K562 (cell line): ENCODE measurements around the gene GAL3ST1. TPM values are rescaled to one million over a fixed set of nuclear protein-coding genes. Genes with fewer than 3 reads are reported as not detected.
A peak's percentile ranks its signal among the peaks of the same experiment; 100 is the strongest.

ENCODE experiments used
- ATAC-seq: fragments of 200-7000 bp; cut with Tn5 transposase; 3 replicates; pipeline ENCODE4 v1.9.1; 2020; ENCODE audit warnings: moderate library complexity
- BruUV-seq: library from RNA; stranded (reverse); fragments of 400-500 nt; replicated peaks from 2 replicates; lab custom pipeline; 2021; lab: Mats Ljungman, UMichigan
- CTCF ChIA-PET: fragments of 300-600 bp; formaldehyde crosslinking; extraction: SDS; loops from one replicate; lab custom pipeline; 2021; ENCODE audit warnings: low intra/inter-chr PET ratio; lab: Yijun Ruan, JAX
- POLR2A ChIA-PET: fragments of 300-600, 350-650 bp; sonication (Branson Sonifier 250); formaldehyde crosslinking; extraction: SDS; loops from one replicate; lab custom pipeline; 2021; ENCODE audit warnings: antibody characterized with exemption, inconsistent platforms; lab: Yijun Ruan, JAX
- DNase-seq, 4 experiments: peaks; one replicate each; pipeline versions ENCODE4 v3.0.0 to v3.0.0-alpha.2; 2011 to 2018; ENCODE audit warnings: low spot score in 3 of 4, mixed read lengths in 3 of 4; ENCODE audit errors: extremely low read depth in 1 of 4
- FAIRE-seq: peaks from 2 replicates; lab custom pipeline; 2011; peaks lifted over from hg19 to GRCh38; lab: Jason Lieb, UNC
- H2AFZ ChIP-seq: 2 replicates; pipeline ENCODE4 v1.6.0; 2011; ENCODE audit warnings: low read depth, low read length, control low read depth, inconsistent platforms
- H3K27ac ChIP-seq: fragments of 200-600 bp; 3 replicates; pipeline ENCODE4 v1.8.0; 2011; ENCODE audit warnings: low read depth, mild to moderate bottlenecking, control low read depth, inconsistent platforms, low read length, moderate library complexity, mixed read lengths; ENCODE audit errors: extremely low read depth
- H3K27me3 ChIP-seq, 2 experiments: fragments of 300-600 bp in 1 of 2; 2 replicates in 1 of 2; 3 replicates in 1 of 2; pipeline versions ENCODE4 v1.6.0 to v1.8.0; 2011; ENCODE audit warnings: inconsistent platforms in 2 of 2, low read length in 2 of 2, mild to moderate bottlenecking in 1 of 2, mixed read lengths in 1 of 2, moderate library complexity in 1 of 2; ENCODE audit not compliant: control insufficient read depth in 2 of 2, insufficient read depth in 2 of 2
- H3K36me3 ChIP-seq: fragments of 300-600 bp; 3 replicates; pipeline ENCODE4 v1.8.0; 2011; ENCODE audit warnings: mild to moderate bottlenecking, low read length, inconsistent platforms; ENCODE audit not compliant: control insufficient read depth, insufficient read depth
- H3K4me1 ChIP-seq, 2 experiments: fragments of 200-600 bp in 1 of 2; replicated peaks in 1 of 2; 2 replicates in 1 of 2; 3 replicates in 1 of 2; pipeline versions ENCODE4 v1.5.1 to v1.8.0; 2011; ENCODE audit warnings: inconsistent platforms in 2 of 2, low read length in 2 of 2, mild to moderate bottlenecking in 1 of 2, mixed read lengths in 1 of 2, moderate library complexity in 1 of 2; ENCODE audit not compliant: control insufficient read depth in 2 of 2, insufficient read depth in 2 of 2
- H3K4me2 ChIP-seq: 2 replicates; pipeline ENCODE4 v1.6.1; 2011; ENCODE audit warnings: low read length, control low read depth, inconsistent platforms, mixed read lengths; ENCODE audit not compliant: insufficient read depth
- H3K4me3 ChIP-seq: fragments of 200-600 bp; sonication (generic), shearing (Covaris generic); 2 replicates; pipeline ENCODE4 v1.5.1; 2016; ENCODE audit warnings: control low read depth, inconsistent platforms
- H3K79me2 ChIP-seq: fragments of 200-600 bp; 3 replicates; pipeline ENCODE4 v1.8.0; 2011; ENCODE audit warnings: low read length, inconsistent platforms; ENCODE audit not compliant: control insufficient read depth, insufficient read depth
- H3K9ac ChIP-seq, 2 experiments: 2 replicates each; pipeline versions ENCODE4 v1.6.0 to v1.6.1; 2011; ENCODE audit warnings: low read depth in 2 of 2, low read length in 2 of 2, control low read depth in 1 of 2, inconsistent platforms in 1 of 2, mild to moderate bottlenecking in 1 of 2, mixed read lengths in 1 of 2; ENCODE audit not compliant: insufficient read depth in 1 of 2
- H3K9me1 ChIP-seq: one replicate; pipeline ENCODE4 v1.6.0; 2011; ENCODE audit warnings: inconsistent platforms, mild to moderate bottlenecking, low read length, moderate library complexity; ENCODE audit not compliant: control insufficient read depth, insufficient read depth
- H3K9me3 ChIP-seq: replicated peaks from 2 replicates; pipeline ENCODE4 v1.5.1; 2011; ENCODE audit warnings: low read depth, low read length, inconsistent platforms; ENCODE audit not compliant: control insufficient read depth, insufficient read depth
- H4K20me1 ChIP-seq: replicated peaks from 2 replicates; pipeline ENCODE4 v1.6.1; 2011; ENCODE audit warnings: low read length, inconsistent platforms, mixed read lengths; ENCODE audit not compliant: control insufficient read depth, insufficient read depth
- MLLT1 ChIP-seq, 2 experiments: fragments of 450-650 bp; IDR thresholded peaks; 2 replicates each; pipeline ENCODE4 v1.6.1; 2016
- NFYB ChIP-seq: IDR thresholded peaks from 2 replicates; pipeline ENCODE4 v1.6.1; 2011; ENCODE audit warnings: mild to moderate bottlenecking, moderate library complexity; ENCODE audit not compliant: insufficient read length; ENCODE audit errors: extremely low read depth
- PHF21A ChIP-seq: fragments of 450-650 bp; IDR thresholded peaks from 2 replicates; pipeline ENCODE4 v1.6.1; 2017; ENCODE audit warnings: low read depth, borderline replicate concordance
- REST ChIP-seq, 2 experiments: fragments of 450-650 bp; formaldehyde crosslinking in 1 of 2; IDR thresholded peaks; 2 replicates each; pipeline versions ENCODE4 v1.4.0 to v1.6.1; 2014 to 2020; ENCODE audit warnings: mild to moderate bottlenecking in 2 of 2, borderline replicate concordance in 1 of 2, low read depth in 1 of 2
- SMARCE1 ChIP-seq: fragments of 450-650 bp; IDR thresholded peaks from 2 replicates; pipeline ENCODE4 v1.7.1; 2016; ENCODE audit warnings: mild to moderate bottlenecking
- STAT5A ChIP-seq: IDR thresholded peaks from 2 replicates; pipeline ENCODE4 v1.6.1; 2012; ENCODE audit warnings: low read length, inconsistent platforms, borderline replicate concordance
- ZBTB17 ChIP-seq: fragments of 450-650 bp; formaldehyde crosslinking; IDR thresholded peaks from 2 replicates; pipeline ENCODE4 v1.4.0; 2020; ENCODE audit warnings: mild to moderate bottlenecking
- ZMIZ1 ChIP-seq, 2 experiments: fragments of 150-350 bp in 1 of 2; IDR thresholded peaks; 2 replicates each; pipeline ENCODE4 v1.6.1; 2012 to 2016; ENCODE audit warnings: low read depth in 2 of 2, low read length in 2 of 2, mild to moderate bottlenecking in 1 of 2, moderate library complexity in 1 of 2
- ZNF175 ChIP-seq: fragments of 200-800 bp; sonication (Bioruptor generic); IDR thresholded peaks from 2 replicates; pipeline ENCODE4 v1.6.1; 2016; ENCODE audit warnings: low read depth, mild to moderate bottlenecking, missing genetic modification characterization, missing compliant biosample characterization
- WGBS: fragments of 100-300 bp; shearing (Covaris generic); methylation state at CpG from one replicate; pipeline ENCODE4 v1.1.6; 2016; ENCODE audit warnings: low coverage, mixed read lengths; ENCODE audit not compliant: insufficient coverage; ENCODE audit errors: missing lambda C conversion rate; 5-methylcytosine and 5-hydroxymethylcytosine counted together
- in situ Hi-C: fragments of 300-500 bp; cut with MboI; formaldehyde crosslinking; loops from 4 replicates; pipeline ENCODE4 v1.15.0; 2018; ENCODE audit warnings: inconsistent platforms, mixed read lengths
- intact Hi-C: fragments of 100-400 bp; cut with micrococcal nuclease; formaldehyde crosslinking; loops from 2 replicates; pipeline ENCODE4 v1.14.2; 2022
- polyA plus RNA-seq, 8 experiments: library from polyadenylated mRNA; depleted of rRNA in 4 of 8; stranded (reverse) in 5 of 8; unstranded in 3 of 8; fragments of >200 nt; fragmentation: Nextera tagmentation in 2 of 8; fragmentation: Illumina TruSeq in 1 of 8; extraction: Ambion mirVana in 2 of 8; extraction: Trizol in 1 of 8; gene quantifications; 2 replicates each; pipeline versions ENCODE4 v1.2.1 to v1.2.3, GENCODE V29; 2011 to 2014; ENCODE audit warnings: inconsistent platforms in 1 of 8, missing spikeins in 1 of 8
- total RNA-seq, 7 experiments: library from RNA; depleted of rRNA in 6 of 7; stranded (reverse); fragments of >200 nt in 6 of 7; fragmentation: Illumina TruSeq in 2 of 7; extraction: Trizol in 2 of 7; gene quantifications; 2 replicates each; pipeline versions ENCODE4 v1.2.1 to v1.2.3, GENCODE V29; 2011 to 2021; ENCODE audit warnings: low replicate concordance in 1 of 7

GAL3ST1 gene
- total and polyA plus RNA-seq, 9 of the 15 experiments (the other 6 are each of a cell fraction or from before 2014, with no cell fraction given), result 0.03 to 1.9 (median 0.33) TPM; not detected in 1

GRCh38 chr22:30611197-30611596 is 36.7 kb upstream of the GAL3ST1 start:
- H3K9me1 ChIP-seq, result no peaks in the 10 kb centered on the region
- ChIA-PET CTCF (no interaction called here), POLR2A (no interaction called here)
- in situ Hi-C loops, result no loop called here
- no peaks in the 10 kb centered on the region for H3K79me2 ChIP-seq
- H3K36me3 ChIP-seq, result no peaks in the 10 kb centered on the region
- DNase-seq (no peak), ATAC-seq (no peak), FAIRE-seq (no peak)
- H3K4me2 ChIP-seq, result no peak overlapping the region
- H2AFZ ChIP-seq, result no peak overlapping the region
- no peak overlapping the region for H3K27ac ChIP-seq
- no peak overlapping the region for H3K4me3 ChIP-seq
- no peak overlapping the region for H3K9ac ChIP-seq
- intact Hi-C loops, result no loop called here
- BruUV-seq, result no TSS peak
- H4K20me1 ChIP-seq, result no peaks in the 10 kb centered on the region
- H3K4me1 ChIP-seq, result peaks cover 21 to 32% of the 10 kb centered on the region in 2 experiments
- 60% methylated on average over 3 of the region's 3 CpGs for WGBS
- no peaks in the 10 kb centered on the region for H3K9me3 ChIP-seq
- no peaks in the 10 kb centered on the region for H3K27me3 ChIP-seq
- TF ChIP-seq STAT5A (no peak), NFYB (no peak), ZNF175 (CRISPR knock-in tag) (no peak), SMARCE1 (no peak), ZBTB17 (CRISPR knock-in tag) (peak; percentile 91), PHF21A (no peak), MLLT1 (IDR thresholded peaks at IDR 0.05) (peak in 1 of 2 experiments; percentile 93; a peak in 2 of 4 replicates), REST (IDR thresholded peaks at IDR 0.05; ENCODE audit: borderline replicate concordance) (peak; percentile 33), REST (CRISPR knock-in tag; IDR thresholded peaks at IDR 0.05; ENCODE audit: low read depth) (no peak), ZMIZ1 (IDR thresholded peaks at IDR 0.05; ENCODE audit: low read depth in 2 of 2, low read length in 2 of 2) (peak in 1 of 2 experiments; percentile 60; a peak in 1 of 4 replicates)
